Measurements from ENCODE around the gene HMCN1.

The HMCN1 gene

GRCh38 chr1:185823467-185823866 is 89.3 kb downstream of the HMCN1 start:
- no peaks in the 10 kb centered on the region for H3K36me3 ChIP-seq (ENCODE audit: control insufficient read depth, insufficient read depth, low read length)
- no peaks in the 10 kb centered on the region for H3K27me3 ChIP-seq (ENCODE audit: control insufficient read depth, insufficient read depth, low read length)
- no peaks in the 10 kb centered on the region for H3K9me3 ChIP-seq (ENCODE audit: control insufficient read depth, insufficient read depth, low read length)
- H3K27ac ChIP-seq (ENCODE audit: low read depth, low read length): no peak overlapping the region
- H3K9ac ChIP-seq (ENCODE audit: low read depth, low read length): no peak overlapping the region
- no peaks in the 10 kb centered on the region for H3K4me1 ChIP-seq (ENCODE audit: control insufficient read depth, insufficient read depth, low read length)
- H3K4me3 ChIP-seq (ENCODE audit: low read depth, low read length): no peak overlapping the region

DNA sequence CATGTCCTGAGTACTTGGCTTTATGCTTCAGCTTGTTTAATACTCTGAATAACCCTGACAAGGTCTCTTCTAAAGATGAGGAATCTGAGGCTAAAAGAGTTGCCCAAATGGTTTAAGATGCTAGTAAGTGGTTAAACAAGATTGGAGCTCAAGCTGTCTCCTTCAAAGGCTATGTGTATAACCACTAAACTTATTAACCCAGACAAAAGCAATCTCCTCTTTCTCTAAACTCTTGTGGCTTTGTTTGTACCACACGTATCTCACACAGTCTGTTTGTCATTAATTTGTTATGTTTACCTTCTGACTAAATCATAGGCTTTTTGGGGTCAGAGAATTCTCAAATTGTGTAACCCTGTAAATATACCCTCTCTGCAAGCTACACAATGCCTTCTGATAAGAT is 89.9 kb downstream of the HMCN1 start:
- no peak overlapping the region for H3K4me3 ChIP-seq (ENCODE audit: low read depth, low read length)
- no peak overlapping the region for H3K9ac ChIP-seq (ENCODE audit: low read depth, low read length)
- no peak overlapping the region for H3K27ac ChIP-seq (ENCODE audit: low read depth, low read length)
- no peaks in the 10 kb centered on the region for H3K27me3 ChIP-seq (ENCODE audit: control insufficient read depth, insufficient read depth, low read length)
- no peaks in the 10 kb centered on the region for H3K9me3 ChIP-seq (ENCODE audit: control insufficient read depth, insufficient read depth, low read length)
- H3K4me1 ChIP-seq (ENCODE audit: control insufficient read depth, insufficient read depth, low read length): no peaks in the 10 kb centered on the region
- no peaks in the 10 kb centered on the region for H3K36me3 ChIP-seq (ENCODE audit: control insufficient read depth, insufficient read depth, low read length)

DNA sequence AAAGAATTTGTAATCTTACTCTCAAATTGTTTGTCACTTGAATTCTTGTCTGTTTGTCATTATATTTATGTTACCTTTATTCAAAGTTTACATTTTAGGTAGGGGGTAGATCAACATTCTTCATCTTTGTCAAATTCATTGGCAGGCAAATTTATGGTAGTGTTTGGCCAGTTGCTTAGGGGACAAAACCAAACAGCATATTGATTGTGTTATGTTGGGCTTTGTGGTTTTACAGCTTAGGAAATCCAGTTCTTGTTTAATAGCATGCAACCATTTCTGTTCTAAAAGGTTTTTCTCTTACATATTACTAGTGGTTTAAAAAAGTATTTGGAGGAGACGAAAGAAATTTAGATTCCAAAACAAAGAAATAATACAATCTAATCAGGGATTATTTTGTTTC is 91.4 kb downstream of the HMCN1 start:
- H3K9ac ChIP-seq (ENCODE audit: low read depth, low read length): no peak overlapping the region
- no peaks in the 10 kb centered on the region for H3K36me3 ChIP-seq (ENCODE audit: control insufficient read depth, insufficient read depth, low read length)
- H3K9me3 ChIP-seq (ENCODE audit: control insufficient read depth, insufficient read depth, low read length): no peaks in the 10 kb centered on the region
- H3K4me3 ChIP-seq (ENCODE audit: low read depth, low read length): no peak overlapping the region
- H3K27me3 ChIP-seq (ENCODE audit: control insufficient read depth, insufficient read depth, low read length): no peaks in the 10 kb centered on the region
- H3K27ac ChIP-seq (ENCODE audit: low read depth, low read length): no peak overlapping the region
- H3K4me1 ChIP-seq (ENCODE audit: control insufficient read depth, insufficient read depth, low read length): no peaks in the 10 kb centered on the region

DNA sequence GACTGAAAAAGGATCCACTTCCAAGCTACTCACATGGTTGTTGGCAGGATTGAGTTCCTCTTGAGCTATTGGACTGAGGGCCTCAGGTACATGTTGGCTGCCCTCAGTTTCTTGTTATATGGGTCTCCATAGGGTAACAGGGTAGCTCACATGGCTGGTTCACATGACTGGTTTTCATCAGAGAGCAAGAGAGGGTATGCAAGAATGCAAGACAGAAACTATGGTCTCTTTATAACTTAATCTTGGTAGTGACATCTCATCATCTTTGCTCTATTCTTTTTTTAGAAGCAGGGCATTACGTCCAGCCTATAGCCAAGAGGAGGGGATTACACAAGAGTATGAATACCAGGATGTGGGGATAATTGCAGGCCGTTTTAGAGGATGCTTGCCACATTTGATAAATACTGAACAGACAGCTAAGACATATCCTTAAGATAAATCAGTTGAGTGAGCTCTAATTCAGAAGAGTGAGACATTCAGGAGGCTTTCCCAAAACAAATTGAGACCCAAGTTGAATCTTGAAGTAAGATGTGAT is 100.2 kb downstream of the HMCN1 start:
- no peak overlapping the region for H3K27ac ChIP-seq (ENCODE audit: low read depth, low read length)
- H3K36me3 ChIP-seq (ENCODE audit: control insufficient read depth, insufficient read depth, low read length): no peaks in the 10 kb centered on the region
- H3K9ac ChIP-seq (ENCODE audit: low read depth, low read length): no peak overlapping the region
- H3K4me3 ChIP-seq (ENCODE audit: low read depth, low read length): no peak overlapping the region
- peaks cover 5% of the 10 kb centered on the region; the same call in 1 of the 2 replicates for H3K4me1 ChIP-seq (ENCODE audit: control insufficient read depth, insufficient read depth, low read length)
- no peaks in the 10 kb centered on the region for H3K9me3 ChIP-seq (ENCODE audit: control insufficient read depth, insufficient read depth, low read length)
- no peaks in the 10 kb centered on the region for H3K27me3 ChIP-seq (ENCODE audit: control insufficient read depth, insufficient read depth, low read length)

DNA sequence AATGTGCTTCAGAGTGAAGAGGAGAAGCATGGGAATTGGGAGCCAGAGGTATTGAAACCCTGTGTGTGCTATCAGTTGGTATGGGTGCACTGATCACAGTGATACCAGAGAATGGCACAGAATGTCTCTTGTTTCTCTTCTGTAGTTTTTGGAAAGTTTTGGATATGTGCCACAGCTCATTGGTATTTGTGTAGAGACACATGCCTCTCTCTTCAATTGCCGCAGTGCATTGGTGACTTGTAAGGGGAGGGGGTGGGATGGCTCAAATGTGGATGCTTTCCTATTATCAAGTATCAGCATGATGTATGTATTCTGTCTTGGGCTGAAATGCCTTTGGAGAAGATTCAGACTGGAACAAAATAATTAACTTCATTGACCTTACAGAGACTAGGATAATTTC is 101.0 kb downstream of the HMCN1 start:
- H3K4me3 ChIP-seq (ENCODE audit: low read depth, low read length): no peak overlapping the region
- H3K9me3 ChIP-seq (ENCODE audit: control insufficient read depth, insufficient read depth, low read length): no peaks in the 10 kb centered on the region
- H3K27ac ChIP-seq (ENCODE audit: low read depth, low read length): no peak overlapping the region
- H3K27me3 ChIP-seq (ENCODE audit: control insufficient read depth, insufficient read depth, low read length): no peaks in the 10 kb centered on the region
- no peak overlapping the region for H3K9ac ChIP-seq (ENCODE audit: low read depth, low read length)
- peaks cover 5% of the 10 kb centered on the region; the same call in 1 of the 2 replicates for H3K4me1 ChIP-seq (ENCODE audit: control insufficient read depth, insufficient read depth, low read length)
- H3K36me3 ChIP-seq (ENCODE audit: control insufficient read depth, insufficient read depth, low read length): no peaks in the 10 kb centered on the region

DNA sequence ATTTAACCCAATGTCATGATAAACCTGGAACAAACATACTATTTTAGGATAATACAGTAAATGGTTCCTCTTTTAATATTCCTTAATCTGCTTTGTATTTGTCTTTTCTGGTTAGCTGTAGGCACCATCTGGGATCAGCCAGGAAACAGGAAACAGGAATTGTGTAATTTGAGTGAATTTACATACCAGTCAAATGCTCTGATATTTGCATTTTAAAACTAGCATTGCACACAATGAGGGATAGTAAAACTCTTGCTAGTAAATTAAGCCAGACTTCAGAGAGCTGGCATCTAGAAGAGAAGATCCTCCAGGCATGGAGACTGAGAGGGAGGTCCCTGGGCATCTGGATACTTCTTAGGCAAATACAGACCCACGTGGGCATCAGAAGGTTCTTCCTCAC is 103.5 kb downstream of the HMCN1 start:
- Histone ChIP-seq H3K27me3 (ENCODE audit: control insufficient read depth, insufficient read depth, low read length) (no peaks in the 10 kb centered on the region), H3K27ac (ENCODE audit: low read depth, low read length) (no peak overlapping the region), H3K36me3 (ENCODE audit: control insufficient read depth, insufficient read depth, low read length) (no peaks in the 10 kb centered on the region), H3K4me3 (ENCODE audit: low read depth, low read length) (no peak overlapping the region), H3K9ac (ENCODE audit: low read depth, low read length) (no peak overlapping the region), H3K4me1 (ENCODE audit: control insufficient read depth, insufficient read depth, low read length) (peaks cover 7% of the 10 kb centered on the region), H3K9me3 (ENCODE audit: control insufficient read depth, insufficient read depth, low read length) (no peaks in the 10 kb centered on the region)

GRCh38 chr1:185838111-185838510 is 103.9 kb downstream of the HMCN1 start:
- Histone ChIP-seq H3K9ac (ENCODE audit: low read depth, low read length) (no peak overlapping the region), H3K36me3 (ENCODE audit: control insufficient read depth, insufficient read depth, low read length) (no peaks in the 10 kb centered on the region), H3K27me3 (ENCODE audit: control insufficient read depth, insufficient read depth, low read length) (no peaks in the 10 kb centered on the region), H3K4me3 (ENCODE audit: low read depth, low read length) (no peak overlapping the region), H3K9me3 (ENCODE audit: control insufficient read depth, insufficient read depth, low read length) (no peaks in the 10 kb centered on the region), H3K4me1 (ENCODE audit: control insufficient read depth, insufficient read depth, low read length) (peaks cover 11% of the 10 kb centered on the region), H3K27ac (ENCODE audit: low read depth, low read length) (no peak overlapping the region)

DNA sequence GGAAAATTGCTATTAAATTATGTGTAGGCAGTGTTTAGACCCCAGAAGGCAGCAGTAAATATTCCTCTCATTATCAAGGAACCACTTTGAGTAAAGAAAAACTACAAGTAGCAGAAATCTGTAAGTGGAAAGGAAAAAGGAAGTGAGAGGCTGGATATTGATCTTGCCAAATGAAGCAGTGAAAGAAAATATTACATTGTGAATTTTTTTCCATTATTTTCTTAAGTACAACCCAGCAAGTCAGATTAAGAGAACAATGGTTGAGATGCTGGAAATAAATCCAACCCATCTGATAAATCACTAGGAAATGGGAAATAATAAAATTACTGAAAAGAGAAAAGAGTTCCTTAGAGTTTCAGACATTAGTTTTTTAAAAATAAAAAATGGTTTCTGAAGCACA is 106.7 kb downstream of the HMCN1 start:
- no peak overlapping the region for H3K9ac ChIP-seq (ENCODE audit: low read depth, low read length)
- no peaks in the 10 kb centered on the region for H3K36me3 ChIP-seq (ENCODE audit: control insufficient read depth, insufficient read depth, low read length)
- peaks cover 24% of the 10 kb centered on the region for H3K4me1 ChIP-seq (ENCODE audit: control insufficient read depth, insufficient read depth, low read length)
- H3K27ac ChIP-seq (ENCODE audit: low read depth, low read length): no peak overlapping the region
- no peaks in the 10 kb centered on the region for H3K9me3 ChIP-seq (ENCODE audit: control insufficient read depth, insufficient read depth, low read length)
- H3K4me3 ChIP-seq (ENCODE audit: low read depth, low read length): no peak overlapping the region
- no peaks in the 10 kb centered on the region for H3K27me3 ChIP-seq (ENCODE audit: control insufficient read depth, insufficient read depth, low read length)

- Histone ChIP-seq H3K4me3 (ENCODE audit: low read depth, low read length) (no peak overlapping the region), H3K27me3 (ENCODE audit: control insufficient read depth, insufficient read depth, low read length) (no peaks in the 10 kb centered on the region), H3K4me1 (ENCODE audit: control insufficient read depth, insufficient read depth, low read length) (peaks cover 23% of the 10 kb centered on the region), H3K9ac (ENCODE audit: low read depth, low read length) (no peak overlapping the region), H3K27ac (ENCODE audit: low read depth, low read length) (peak overlapping the region; percentile 37), H3K9me3 (ENCODE audit: control insufficient read depth, insufficient read depth, low read length) (no peaks in the 10 kb centered on the region), H3K36me3 (ENCODE audit: control insufficient read depth, insufficient read depth, low read length) (no peaks in the 10 kb centered on the region)
Observed at GRCh38 chr1:185843297-185843869, 109.2 kb downstream of the HMCN1 start.

DNA sequence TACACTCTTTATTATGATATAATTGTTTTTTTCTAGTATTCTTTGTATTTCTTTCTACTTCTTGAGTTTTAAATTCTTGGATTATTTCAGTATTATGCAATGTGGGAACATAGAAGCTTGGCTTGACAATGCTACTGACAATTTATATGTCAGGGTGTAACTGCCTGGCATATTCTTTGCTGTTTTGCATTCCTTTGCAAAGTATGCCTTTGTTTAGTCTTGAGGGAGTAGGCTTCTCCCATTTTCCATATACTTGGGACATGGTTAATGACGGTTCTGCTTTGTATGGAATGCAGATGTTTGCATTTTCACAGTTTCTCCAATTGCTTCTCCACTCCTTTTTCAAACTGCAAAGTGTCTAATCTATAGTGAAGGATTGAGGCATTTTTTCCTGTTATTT is 109.8 kb downstream of the HMCN1 start:
- Histone ChIP-seq H3K27me3 (ENCODE audit: control insufficient read depth, insufficient read depth, low read length) (no peaks in the 10 kb centered on the region), H3K27ac (ENCODE audit: low read depth, low read length) (no peak overlapping the region), H3K36me3 (ENCODE audit: control insufficient read depth, insufficient read depth, low read length) (no peaks in the 10 kb centered on the region), H3K4me3 (ENCODE audit: low read depth, low read length) (no peak overlapping the region), H3K9ac (ENCODE audit: low read depth, low read length) (no peak overlapping the region), H3K4me1 (ENCODE audit: control insufficient read depth, insufficient read depth, low read length) (peaks cover 29% of the 10 kb centered on the region), H3K9me3 (ENCODE audit: control insufficient read depth, insufficient read depth, low read length) (no peaks in the 10 kb centered on the region)

GRCh38 chr1:185846672-185847444 is 112.7 kb downstream of the HMCN1 start:
- H3K27me3 ChIP-seq (ENCODE audit: control insufficient read depth, insufficient read depth, low read length): no peaks in the 10 kb centered on the region
- H3K9me3 ChIP-seq (ENCODE audit: control insufficient read depth, insufficient read depth, low read length): no peaks in the 10 kb centered on the region
- no peaks in the 10 kb centered on the region for H3K36me3 ChIP-seq (ENCODE audit: control insufficient read depth, insufficient read depth, low read length)
- no peak overlapping the region for H3K4me3 ChIP-seq (ENCODE audit: low read depth, low read length)
- peaks cover 51% of the 10 kb centered on the region for H3K4me1 ChIP-seq (ENCODE audit: control insufficient read depth, insufficient read depth, low read length)
- no peak overlapping the region for H3K9ac ChIP-seq (ENCODE audit: low read depth, low read length)
- H3K27ac ChIP-seq (ENCODE audit: low read depth, low read length): no peak overlapping the region

All from HUES48 (cell line).